Activated CD8-positive, alpha-beta memory T cell treated with anti-CD3 and anti-CD28 coated beads for 4 hours (primary cell): ENCODE results near the gene ADGRF1.

ENCODE experiments used
- DNase-seq, 2 donors: peaks; one replicate each; pipeline ENCODE4 v3.0.0-alpha.2; 2020; ENCODE audit warnings: low read depth in 2 of 2

ADGRF1 gene

DNA sequence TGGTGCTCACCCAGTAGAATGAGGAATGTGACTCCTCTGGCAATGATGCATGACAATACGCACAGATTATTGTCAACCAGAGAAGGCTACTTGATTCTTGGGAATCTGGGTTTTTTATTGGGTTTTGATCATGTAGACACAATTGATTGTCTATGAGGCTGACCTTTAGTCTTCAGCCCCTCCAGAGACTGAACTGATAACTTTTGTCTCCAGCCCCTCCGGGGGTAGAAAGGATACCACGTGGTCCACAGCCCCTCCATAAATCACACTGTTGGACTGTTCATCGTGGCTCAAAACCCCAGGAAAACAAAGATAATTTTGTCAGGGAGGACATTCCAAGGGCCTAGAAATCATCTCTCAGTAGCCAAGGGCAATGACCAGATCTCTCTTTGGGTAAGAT, 62.9 kb downstream of the ADGRF1 start:
- no peak for DNase-seq

DNA sequence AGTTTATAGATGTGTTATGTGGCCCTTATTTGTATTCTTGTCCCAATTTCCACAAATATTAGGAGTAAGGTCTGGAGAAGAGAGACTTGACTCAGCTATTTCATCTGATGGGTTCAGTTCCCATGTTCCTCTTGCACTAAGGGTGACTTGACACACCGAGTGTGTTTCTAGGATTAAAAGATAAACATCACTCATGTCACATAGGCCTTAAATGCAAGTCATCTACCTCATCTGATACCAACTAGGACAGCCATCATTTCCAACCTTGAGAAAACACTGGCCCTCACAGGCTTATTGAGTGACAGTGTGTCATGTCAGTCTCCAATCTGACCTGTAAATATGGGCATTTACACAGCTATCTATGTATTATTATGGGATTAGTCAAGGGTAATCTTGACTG, 67.3 kb downstream of the ADGRF1 start:
- DNase-seq: no peak

DNA sequence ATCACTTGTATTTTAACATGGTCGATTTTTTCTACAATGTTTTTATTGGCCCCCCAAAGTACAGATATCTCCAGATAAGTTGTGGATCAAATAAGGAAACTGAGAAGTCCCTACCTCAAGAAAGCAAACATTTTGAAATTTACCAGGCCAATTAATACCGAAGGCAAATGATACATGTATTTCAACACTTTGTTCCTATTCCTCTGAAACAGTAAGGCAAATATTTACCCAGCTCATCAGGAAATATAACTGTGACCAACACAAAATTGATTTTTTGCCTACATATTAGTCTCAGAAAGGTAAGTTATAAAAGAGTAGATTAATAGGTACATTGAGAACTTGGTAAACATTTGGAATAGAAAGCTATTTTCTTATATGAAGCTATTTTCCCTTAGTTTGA, 69.1 kb downstream of the ADGRF1 start:
- DNase-seq: no peak

DNA sequence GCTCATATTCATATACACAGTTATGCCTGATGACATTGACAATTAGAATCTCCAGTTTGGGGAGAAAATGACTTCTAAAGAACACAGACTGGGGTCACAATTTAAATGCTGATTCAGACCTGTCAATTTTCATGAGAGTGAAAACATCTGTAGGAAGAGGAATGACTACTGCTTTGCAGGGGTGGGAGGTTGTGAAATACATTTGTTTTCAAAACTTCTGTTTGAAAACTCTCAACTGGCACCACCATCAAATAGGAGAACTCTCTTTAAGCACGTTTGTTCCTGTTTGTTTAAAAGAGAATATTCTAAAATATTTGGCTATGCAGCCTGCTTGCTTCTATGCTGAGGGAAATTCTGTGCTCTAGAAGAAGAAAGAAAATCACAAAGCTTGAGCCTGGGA, 69.6 kb downstream of the ADGRF1 start:
- no peak for DNase-seq

DNA sequence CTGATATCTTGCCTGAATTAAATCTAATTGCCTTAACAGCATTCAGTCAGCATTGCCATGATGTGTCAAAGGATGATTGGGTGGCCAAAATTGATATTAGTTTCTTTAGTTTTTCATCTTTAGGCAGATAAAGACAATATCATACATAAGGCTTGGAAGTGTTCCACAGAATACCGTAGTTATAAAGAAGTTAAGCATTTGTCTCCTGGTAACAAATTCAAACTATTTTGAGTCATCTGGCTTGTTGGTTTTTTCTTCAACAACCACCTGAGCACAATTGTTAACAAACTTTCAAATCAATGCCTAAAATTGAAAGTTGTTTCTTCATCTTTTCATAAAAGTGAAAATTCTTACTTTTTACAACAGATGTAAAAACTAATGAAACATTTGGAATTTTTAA, 72.9 kb downstream of the ADGRF1 start:
- no peak for DNase-seq

DNA sequence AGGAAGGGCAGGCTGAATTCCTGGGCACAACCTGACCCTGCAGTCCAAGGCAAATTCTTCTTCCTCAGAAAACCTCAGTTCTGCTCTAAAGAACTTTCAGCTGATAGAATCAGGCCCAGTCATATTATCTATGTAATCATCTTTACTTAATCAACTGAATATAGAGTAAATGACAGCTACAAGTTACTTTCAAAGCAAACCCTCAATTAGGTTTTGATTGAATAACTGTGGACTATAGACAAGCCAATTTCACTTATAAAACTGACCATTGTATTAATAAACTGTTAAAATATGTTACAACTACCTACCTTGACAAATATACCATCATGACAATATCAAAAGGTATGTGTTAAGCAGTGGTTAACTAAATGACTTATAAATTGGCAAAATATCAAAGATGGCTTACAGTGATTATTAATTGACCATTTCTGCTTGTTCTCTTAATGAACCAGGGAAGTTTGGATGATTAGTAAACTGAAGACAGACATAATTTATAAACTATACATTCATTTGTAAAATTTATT, 74.2 kb downstream of the ADGRF1 start:
- no peak for DNase-seq

DNA sequence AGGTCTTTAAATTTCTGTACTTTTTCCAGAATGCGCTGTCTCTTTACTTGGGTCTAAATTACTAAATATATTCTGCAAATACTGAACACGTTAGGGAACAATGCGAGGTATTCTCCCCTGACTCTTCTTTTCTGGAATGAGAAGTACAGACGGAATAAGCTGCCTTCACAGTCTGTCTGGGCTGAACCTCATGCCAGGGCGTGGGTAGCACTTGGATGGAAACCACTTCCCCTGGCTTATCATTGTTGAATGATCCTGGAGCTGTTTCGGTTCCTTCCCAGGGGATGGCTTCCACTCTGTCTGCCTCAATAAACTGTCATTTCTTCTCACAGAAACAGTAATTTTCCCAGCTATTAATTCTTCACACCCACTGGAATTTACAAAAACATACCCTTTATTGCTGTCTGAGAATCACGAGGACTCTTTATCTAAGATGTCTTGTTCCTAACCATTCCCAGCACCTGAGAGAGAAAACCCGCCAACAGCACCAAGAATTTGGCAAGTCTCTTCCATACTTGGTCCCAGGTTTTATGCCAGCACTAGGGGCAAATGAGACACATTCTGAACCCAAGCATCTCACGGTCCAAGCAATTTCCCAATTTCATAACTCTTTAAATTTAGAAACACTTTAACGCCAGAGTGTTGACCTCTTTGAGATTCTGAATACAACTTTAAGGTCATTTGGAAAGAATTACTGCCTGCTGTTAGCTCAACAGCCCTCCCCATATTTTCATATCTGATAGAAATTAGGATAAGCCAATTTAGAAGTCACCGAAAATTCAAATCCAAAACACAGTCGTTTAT, 77.2 kb downstream of the ADGRF1 start:
- no peak for DNase-seq

DNA sequence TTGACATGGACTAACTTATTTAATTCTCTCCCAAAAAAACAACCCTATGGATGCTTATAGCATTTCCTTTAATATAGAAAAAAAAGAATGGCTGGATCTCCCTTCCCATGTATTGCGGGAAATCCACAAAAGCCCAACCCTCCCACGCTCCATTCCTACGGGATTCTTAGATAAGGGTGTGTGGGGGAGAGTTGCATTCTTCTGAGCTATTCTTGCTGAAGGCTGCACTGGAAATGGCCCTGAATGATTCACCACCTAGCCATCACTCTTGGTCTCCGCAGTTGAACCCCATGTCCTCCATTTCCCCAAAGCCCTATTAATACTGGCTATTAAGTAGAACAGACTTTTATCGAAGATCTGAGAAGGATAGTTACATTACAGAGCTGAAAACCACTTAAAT, 78.5 kb downstream of the ADGRF1 start:
- DNase-seq: no peak

DNA sequence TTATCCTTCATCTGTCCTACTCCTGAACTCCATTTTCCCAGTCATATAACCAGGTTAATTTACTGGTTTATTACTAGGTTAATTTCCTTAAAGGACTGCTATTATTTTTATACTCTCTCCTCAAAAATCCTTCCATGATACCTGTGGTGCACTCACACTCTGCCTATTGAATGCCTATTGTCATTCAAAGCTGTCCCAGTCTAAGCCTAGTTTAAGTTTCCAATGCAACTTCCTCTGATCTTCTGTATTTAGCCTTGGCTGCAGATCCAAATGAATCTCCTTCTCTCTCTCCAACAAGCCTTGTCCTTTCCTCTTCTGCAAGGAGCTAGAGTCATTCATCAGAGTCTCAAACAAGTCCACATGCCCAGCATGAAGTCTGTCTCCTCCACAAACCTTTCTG, 79.1 kb downstream of the ADGRF1 start:
- DNase-seq: no peak

DNA sequence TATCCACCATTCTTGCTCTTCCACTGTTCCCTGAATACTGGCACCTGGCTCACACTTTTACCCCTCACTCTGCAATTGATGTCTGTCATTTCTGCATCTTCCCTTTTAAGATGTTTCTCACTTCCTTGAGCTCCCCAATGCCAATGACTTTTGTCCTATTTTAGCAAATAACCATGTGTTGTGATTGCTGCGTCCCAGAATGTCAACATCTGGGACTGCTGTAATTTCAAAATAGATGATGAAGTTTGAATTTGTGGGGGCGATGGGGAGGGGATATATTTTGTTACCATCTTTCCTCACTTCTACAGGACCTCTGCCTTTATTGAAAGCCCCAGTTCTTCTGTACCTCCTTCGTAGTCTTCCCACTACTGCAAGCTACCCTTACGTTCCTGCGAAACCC, 80.4 kb downstream of the ADGRF1 start:
- no peak for DNase-seq

DNA sequence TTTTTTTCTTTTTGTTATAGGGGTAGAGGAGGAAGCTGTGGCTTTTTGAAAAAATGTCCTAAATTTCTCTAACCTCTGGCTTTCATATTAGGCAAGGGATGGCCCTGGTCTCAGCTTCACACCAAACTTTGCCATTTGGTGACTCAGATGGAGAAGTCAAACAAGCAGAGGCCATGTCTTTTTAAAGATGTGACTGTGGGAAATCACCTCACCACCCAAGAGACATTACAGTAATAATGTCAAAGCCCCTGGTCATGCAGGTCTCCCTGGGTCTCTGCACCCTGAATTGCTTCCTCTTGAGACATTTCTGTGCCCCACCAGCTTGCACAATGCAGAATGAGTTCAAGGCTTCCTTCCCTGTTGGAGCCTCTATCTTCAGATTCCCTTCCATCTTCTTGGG, 80.9 kb downstream of the ADGRF1 start:
- DNase-seq: no peak

DNA sequence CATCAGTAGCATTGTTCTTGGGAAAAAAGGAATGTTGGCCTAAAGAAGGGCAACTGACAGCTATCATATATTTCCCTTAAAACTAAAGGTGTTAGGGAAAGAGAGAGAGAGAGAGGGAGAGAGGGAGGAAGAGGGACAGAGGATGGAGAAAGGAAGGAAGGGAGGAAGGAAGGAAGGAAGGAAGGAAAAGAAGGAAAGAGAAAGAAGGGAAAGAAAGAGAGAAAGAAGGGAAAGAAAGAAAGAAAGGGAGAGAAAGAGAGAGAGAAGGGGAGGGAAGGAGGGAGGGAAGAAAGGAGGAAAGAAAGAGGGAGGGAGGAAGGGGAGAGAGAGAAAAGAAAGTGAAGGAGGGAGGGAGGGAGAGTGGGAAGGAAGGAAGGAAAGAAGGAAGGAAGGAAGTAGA, 82.7 kb downstream of the ADGRF1 start:
- DNase-seq: no peak

DNA sequence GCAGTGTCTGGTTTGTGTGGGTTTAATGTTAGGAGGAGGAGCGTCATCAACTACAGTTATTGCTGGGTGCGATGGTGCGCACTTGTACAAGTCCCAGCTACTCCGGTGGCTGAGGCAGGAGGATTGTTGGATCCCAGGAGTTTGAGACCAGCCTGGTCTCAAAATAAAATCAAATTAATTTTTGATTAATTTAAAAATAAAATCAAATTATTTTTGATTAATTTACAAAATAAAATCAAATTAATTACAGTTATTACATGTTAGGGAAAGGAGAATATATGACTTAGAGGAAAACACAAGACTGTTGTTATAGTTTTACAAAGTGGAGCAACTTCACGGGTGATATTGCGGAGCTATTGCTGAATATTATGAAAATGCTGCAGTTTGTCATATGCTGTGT, 85.7 kb downstream of the ADGRF1 start:
- no peak for DNase-seq

DNA sequence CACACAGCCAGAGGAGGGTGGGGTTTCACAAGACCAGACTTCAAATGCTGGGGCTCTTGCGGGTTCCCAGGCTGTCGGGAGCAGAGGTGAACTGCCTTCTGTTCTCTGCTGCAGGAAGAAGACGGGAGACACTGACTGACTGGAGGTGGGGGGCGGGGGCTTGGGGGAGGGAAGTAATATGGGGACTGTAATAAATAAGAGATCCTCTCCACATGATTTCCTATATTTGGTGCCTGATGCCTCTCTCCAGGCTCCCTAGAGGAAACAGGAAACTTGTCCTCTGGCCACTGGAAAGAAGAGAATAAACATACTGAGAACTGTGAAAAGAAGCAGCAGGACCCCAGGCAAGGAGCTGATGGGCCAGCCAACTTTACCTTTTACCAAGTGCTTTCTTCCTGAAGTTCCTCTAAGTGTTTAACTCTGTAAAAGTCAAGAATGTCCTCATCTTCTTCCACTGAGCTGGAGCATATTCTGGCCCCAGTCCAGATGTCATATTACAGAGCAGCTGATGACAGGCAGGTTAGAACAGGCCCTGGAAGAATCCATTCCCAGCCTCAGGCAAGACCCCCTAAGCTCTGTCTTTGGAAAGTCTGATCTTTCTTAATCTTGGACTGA, 87.2 kb downstream of the ADGRF1 start:
- DNase-seq: no peak

DNA sequence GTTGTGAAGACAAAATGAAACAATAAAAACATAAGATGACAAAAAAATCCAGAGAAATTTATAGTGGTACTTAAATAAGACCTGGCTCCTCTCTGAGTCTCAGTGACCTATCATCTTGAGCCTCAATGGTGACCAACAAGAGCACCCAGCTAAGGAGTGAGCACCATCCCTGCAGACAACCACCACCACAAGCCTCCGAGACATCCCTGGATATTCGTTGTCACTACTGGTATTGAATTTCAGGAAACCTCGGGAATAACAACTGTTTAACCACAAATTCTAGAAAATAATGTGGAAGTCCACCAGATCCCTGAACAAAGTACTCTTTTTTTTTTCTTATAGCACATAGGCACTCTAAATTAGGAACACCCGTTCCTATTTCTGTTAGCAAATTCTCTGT, 88.2 kb downstream of the ADGRF1 start:
- no peak for DNase-seq

DNA sequence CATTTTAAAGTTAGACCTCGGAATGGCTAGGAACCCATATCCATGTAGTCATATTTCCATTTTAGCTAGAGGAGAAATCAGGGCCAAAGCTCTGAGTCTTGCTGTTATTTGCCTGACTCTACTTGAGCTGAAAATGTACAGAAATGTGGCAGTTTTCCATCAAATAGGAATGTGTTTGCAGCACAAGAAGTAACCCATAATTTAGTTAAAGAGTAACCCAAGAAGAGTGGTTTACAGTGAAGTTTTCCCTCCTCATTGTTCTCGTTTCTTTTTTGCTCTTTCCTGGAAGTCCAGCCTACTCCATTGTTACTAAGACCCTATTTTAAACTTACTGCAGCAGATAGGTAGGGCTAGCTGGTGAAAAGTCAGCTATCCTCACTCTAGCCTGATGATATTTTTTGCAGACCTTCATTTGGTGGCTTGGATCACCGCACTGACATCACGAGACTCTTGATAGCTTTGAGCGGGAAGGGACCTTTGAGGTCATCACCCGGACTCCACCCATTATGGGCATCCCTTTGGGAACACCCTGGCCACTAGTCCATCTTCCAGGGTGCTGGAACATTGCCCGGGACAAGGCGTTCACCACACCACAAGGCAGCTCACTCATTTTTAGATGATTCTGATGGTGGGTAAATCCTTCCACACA, 92.4 kb downstream of the ADGRF1 start:
- DNase-seq: no peak

DNA sequence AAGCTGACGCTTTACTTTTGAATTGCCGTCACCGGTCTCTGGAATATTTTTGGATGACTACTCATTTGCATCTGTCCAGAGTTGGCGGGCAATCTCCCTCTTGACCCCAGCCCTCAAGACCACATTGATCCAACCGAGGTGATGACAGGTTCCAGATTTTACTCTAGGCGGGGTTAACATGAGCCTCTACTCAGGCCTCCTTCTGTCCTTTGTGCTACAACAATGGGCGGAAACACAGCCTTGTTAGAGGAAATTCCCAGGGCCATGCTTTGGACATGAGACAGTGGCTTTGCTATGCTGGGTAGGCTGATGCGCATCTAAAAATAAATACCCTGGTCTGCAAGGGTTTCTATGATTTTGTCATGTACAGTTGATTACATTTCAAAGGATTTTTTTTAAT, 93.4 kb downstream of the ADGRF1 start:
- DNase-seq: no peak
